ENCODE data around the gene TANC1.
"Not testable (repeated sequence)": the region's sequence is repeated elsewhere in the genome, so short reads cannot be mapped to it uniquely, and the experiment has no call there.

TANC1 gene

GRCh38 chr2:159140070-159140769 lies 171.8 kb downstream of the TANC1 start:
- DNase-seq (ENCODE audit: low spot score), result peak; percentile 76

- not testable (repeated sequence) for DNase-seq (ENCODE audit: low spot score)
Measured at GRCh38 chr2:159140821-159141220, 172.4 kb downstream of the TANC1 start.

- no peak for DNase-seq (ENCODE audit: low spot score)
Measured at GRCh38 chr2:159144776-159145614, 176.6 kb downstream of the TANC1 start.

- DNase-seq (ENCODE audit: low spot score), result no peak
Measured at GRCh38 chr2:159145745-159146354, 177.4 kb downstream of the TANC1 start.

GRCh38 chr2:159146996-159147666 lies 178.7 kb downstream of the TANC1 start:
- no peak for DNase-seq (ENCODE audit: low spot score)

GRCh38 chr2:159147690-159148089 lies 179.2 kb downstream of the TANC1 start:
- no peak for DNase-seq (ENCODE audit: low spot score)

GRCh38 chr2:159148901-159149300 lies 180.5 kb downstream of the TANC1 start:
- DNase-seq (ENCODE audit: low spot score), result no peak

GRCh38 chr2:159149747-159150146 lies 181.3 kb downstream of the TANC1 start:
- DNase-seq (ENCODE audit: low spot score), result no peak

- DNase-seq (ENCODE audit: low spot score), result no peak
Measured at GRCh38 chr2:159150280-159150746, 181.9 kb downstream of the TANC1 start.

GRCh38 chr2:159151198-159152127 lies 183.0 kb downstream of the TANC1 start:
- no peak for DNase-seq (ENCODE audit: low spot score)

GRCh38 chr2:159152128-159152778 lies 183.8 kb downstream of the TANC1 start:
- no peak for DNase-seq (ENCODE audit: low spot score)

GRCh38 chr2:159153063-159153462 lies 184.6 kb downstream of the TANC1 start:
- no peak for DNase-seq (ENCODE audit: low spot score)

GRCh38 chr2:159153463-159153862 lies 185.0 kb downstream of the TANC1 start:
- DNase-seq (ENCODE audit: low spot score), result no peak

- no peak for DNase-seq (ENCODE audit: low spot score)
Measured at GRCh38 chr2:159153951-159154350, 185.5 kb downstream of the TANC1 start.

GRCh38 chr2:159154366-159154765 lies 185.9 kb downstream of the TANC1 start:
- no peak for DNase-seq (ENCODE audit: low spot score)

GRCh38 chr2:159155320-159155719 lies 186.9 kb downstream of the TANC1 start:
- DNase-seq (ENCODE audit: low spot score), result no peak

- no peak for DNase-seq (ENCODE audit: low spot score)
Measured at GRCh38 chr2:159155791-159156190, 187.4 kb downstream of the TANC1 start.

- DNase-seq (ENCODE audit: low spot score), result no peak
Measured at GRCh38 chr2:159156834-159157233, 188.4 kb downstream of the TANC1 start.

- DNase-seq (ENCODE audit: low spot score), result peak; percentile 47
Measured at GRCh38 chr2:159157361-159158209, 189.1 kb downstream of the TANC1 start.

- DNase-seq (ENCODE audit: low spot score), result no peak
Measured at GRCh38 chr2:159160412-159160811, 192.0 kb downstream of the TANC1 start.
